Measurements from ENCODE around the gene RRP7A.
"Not testable (repeated sequence)": the region's sequence is repeated elsewhere in the genome, so short reads cannot be mapped to it uniquely, and the experiment has no call there.

RRP7A gene

DNA sequence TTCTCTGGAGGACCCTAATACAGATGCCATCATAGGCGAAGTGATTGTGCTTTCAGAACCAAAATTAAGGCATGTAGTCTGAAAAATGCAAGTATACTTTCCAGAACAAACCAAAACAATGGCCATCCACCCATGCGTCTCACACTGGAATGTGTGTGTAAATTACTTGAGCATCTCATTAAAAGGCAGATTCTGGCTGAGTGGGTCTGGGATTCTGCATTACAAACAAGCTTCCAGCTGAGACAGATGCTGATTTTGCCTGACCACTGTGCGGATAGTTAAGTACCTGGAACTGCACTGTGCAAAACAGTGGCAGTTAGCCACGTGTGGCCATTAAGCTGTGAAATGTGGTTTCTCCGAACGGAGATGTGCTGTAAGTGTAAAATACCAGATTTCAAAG is 26.2 kb downstream of the RRP7A start:
- DNase-seq, result no peak

DNA sequence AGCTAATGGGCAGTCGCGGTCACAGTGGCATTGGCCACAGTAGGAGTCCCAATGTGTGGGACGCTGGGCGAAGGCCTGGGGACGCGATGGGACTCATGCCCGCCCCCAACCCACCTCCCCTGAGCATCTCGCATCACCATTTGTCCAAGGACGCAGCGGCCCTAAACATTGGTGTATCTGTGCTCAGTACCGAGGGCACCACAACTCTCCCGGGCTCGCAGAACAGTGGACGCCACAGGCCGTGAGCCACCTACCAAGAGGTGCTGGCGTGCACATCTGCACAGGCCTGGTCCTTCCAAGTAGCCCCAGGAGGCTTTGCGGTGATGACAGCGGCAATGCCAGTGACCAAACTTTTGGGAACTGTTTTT is 27.3 kb downstream of the RRP7A start:
- DNase-seq, result no peak

DNA sequence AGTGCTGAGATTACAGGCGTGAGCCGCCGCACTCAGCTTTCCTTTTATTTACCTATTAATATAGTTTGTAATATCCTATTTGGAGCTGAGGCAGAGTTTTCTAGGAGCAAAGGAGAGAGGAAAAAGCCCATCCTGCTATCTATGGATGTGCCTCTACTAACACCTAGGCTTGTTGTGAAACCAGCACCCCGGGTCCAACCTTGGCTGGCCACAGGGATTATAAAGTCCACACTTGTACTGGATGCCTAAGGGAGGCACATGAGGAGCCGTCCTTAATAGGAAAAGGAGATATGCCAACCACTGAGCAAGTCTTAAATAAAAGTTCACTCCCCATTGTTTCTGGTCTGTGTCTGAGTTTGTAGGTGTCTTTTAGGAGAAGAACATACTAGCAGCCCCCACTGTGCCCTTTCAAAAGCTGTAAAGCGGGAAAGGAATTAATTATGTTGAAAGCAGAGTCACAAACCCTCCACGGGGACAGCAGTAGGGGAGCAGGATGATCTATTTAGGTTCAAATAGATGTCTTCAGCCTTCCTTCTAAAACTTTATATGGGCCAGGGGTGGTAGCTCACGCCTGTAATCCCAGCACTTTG is 29.3 kb downstream of the RRP7A start:
- no peak for DNase-seq

DNA sequence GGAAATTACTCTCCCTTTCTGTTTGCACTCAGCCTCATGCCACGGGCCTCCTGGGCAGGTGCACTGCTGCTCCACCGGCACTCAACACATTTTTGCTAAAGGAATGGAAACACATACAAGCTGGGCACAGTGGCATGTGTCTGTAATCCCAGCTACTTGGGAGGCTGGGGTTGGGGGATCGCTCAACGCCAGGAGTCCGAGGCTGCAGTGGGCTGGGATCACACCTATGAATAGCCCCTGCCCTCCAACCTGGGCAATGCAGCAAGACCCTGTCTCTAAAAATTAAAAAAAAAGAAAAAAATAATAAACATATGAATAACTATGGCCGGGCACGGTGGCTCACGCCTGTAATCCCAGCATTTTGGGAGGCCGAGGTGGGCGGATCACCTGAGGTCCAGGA is 30.6 kb downstream of the RRP7A start:
- DNase-seq, result no peak

DNA sequence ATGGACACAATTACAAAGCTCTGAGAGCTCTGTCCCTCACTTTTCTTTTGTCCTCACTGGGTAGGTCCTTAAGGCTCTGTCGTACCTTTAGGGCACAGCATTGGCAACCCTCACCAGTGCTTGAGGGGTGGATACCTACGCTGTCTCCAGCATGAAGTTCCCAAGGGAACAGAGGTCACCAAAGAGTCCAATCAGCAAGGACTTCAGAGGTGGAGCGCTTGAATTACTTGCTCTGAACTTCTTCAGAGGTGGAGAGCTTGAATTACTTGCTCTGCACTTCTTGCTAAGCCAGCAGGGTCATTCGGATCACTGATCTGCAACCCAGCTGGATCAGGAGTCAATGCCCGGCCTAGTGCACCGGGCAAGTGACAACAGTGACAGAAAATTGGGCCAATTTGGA is 35.1 kb downstream of the RRP7A start:
- DNase-seq, result no peak

DNA sequence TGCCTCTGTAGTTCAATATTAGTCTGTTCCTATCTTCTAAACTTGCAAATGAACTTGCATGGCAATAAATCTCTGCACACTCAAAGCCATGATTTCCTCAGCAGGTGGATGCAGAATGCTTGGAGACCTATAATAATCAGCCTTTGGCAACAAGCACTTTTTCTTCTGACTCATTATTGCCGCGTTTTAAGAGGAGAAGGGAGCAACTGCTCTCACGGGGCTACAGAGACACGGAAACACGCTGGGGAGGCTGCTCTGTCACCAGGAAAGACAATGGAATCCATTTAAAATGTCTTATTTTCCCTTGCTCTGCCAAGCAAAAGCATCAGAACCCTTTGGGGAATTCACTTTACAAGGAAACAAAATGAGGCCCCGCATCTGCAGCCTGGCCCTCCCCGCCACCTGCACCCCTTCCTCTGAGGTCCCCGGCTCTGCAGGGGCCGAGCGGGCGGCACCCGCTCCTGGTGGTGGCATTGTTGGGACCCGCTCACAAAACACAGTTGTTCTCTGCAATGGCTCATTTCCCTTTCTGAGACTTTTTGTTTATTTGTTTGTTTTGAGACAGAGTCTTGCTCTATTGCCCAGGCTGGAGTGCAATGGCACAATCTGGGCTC is 35.9 kb downstream of the RRP7A start:
- DNase-seq, result not testable (repeated sequence)

DNA sequence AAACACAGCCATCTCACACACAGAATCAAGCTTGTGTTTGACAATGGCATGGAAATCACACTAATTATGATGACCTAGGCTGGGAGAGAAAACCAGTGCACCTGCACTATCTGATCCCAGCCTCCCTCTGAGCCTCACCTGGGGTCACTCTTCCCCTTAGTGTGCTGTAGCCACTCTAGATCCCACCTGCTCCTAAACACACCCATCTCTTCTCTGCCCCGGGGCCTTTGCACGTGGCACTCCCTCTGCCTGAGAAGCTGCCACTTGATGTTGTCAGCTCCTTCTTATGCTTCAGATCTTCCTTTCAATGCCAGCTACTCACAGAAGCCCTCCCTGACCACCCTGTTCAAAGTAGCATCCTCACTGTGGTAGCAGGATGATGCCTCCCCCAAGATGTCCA is 44.5 kb downstream of the RRP7A start:
- no peak for DNase-seq

DNA sequence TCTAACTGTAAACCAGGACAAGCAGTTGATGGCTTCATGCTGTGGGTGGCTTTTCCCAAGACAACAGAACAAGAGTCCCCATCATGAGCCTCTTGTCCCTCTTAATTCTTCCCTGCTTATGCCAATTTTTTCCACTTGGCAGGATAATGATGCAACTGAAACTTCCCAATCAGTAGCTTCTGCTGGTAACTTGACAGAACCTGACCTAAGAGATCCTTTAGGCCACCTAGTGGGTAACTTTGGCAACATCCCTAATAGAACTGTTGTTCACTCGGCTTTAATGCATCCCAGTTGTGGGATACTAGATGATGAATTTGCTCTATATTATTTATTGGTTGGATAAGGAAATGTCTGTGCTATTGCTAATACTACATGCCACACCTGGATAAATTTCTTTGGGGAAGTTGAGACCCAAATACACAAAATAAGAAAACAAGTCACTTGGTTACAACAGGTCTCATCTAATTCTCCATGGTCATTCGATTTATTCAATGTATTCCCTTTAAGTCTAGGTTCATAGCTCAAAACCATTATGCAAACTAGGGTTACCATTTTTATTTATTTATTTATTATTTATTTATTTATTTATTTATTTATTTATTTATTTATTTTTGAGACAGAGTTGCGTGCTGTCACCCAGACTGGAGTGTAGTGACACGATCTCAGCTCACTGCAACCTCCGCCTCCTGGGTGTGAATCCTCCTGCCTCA is 46.0 kb downstream of the RRP7A start:
- peak; percentile 31 for DNase-seq

DNA sequence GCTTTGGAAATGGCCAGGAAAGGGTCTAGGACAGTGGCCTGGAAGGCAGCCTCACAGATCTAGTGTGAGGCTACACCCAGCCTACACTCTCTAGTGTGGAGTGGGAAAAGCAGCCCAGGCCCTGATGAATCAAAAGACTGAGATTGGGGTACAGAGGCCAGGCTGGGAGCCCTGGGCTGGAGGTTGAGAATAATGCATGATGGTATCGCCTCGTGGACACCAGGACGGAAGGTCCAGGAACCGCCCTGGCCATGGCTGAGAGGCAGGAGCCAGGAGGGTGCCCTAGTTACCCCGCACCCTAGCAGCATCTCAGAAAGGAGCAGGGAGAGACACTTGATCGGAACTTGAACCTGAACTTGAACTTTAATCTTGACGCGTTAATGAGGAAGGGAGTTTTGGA is 46.9 kb downstream of the RRP7A start:
- DNase-seq, result no peak

DNA sequence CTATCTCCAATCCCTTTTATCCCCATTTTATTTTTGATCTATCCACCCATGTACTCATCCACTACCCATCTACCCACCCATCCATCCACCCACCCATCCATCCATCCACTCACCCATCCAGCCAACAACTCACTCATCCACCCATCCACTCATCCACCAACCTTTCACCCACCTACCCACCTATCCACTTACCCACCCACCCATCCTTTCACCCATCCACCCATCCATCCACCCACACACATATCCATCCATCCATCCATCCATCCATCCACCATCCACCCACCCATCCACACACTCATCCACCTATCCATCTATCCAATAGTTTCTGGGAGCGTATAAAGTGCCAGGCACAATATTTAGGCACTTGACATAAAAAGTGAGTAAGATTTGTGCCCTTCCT is 48.2 kb downstream of the RRP7A start:
- no peak for DNase-seq

DNA sequence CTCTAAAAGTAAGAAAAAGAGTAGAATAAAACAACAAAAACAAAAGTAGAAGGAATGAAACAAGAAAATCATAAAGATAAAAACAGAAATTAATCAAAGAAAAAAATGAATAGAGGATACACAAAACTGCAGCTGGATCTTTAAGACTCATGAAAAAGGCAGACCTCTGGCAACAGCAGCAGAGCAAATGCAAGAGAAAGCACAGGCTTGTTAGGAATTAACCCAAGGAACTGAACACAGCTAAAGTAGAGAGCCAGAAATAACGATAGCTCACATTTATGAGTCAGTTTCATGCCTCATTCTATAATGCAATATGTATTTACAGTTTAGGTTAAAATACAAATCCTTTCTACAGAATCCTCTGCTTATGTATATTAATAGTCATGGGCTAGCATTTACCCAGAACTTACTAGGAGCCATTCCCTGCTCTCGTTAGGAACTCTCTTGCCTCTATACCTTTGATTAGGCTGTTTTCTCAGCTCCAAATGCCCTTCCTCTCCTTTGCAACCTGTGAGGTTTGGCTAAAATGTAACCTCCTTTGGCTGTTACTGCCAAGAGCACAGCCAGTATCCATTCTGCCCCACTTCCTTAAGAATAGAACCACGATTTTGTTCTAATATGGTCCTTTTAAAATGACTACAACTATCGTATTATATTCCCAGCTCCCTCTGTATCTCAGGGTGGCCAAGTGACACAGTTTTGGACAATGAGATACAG is 49.1 kb downstream of the RRP7A start:
- DNase-seq, result no peak

DNA sequence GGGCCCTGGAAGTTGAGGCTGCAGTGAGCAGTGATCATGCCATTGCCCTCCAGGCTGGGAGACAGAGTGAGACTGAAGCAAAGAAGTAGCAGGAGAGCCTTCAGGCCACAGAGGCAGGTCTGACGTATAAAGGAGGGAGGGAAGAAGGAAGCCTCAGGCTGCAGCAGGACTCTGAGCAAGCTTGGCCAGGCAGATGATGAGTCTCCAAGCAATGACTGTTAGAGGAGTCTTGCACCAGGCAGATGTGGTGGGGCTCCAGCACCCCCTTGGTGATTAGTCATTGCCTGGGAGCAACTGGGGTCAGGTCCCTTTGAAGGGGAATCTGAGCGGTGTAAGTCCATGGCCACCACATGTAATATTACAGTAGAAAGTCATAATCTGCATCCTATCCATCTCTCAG is 50.8 kb downstream of the RRP7A start:
- DNase-seq, result no peak

DNA sequence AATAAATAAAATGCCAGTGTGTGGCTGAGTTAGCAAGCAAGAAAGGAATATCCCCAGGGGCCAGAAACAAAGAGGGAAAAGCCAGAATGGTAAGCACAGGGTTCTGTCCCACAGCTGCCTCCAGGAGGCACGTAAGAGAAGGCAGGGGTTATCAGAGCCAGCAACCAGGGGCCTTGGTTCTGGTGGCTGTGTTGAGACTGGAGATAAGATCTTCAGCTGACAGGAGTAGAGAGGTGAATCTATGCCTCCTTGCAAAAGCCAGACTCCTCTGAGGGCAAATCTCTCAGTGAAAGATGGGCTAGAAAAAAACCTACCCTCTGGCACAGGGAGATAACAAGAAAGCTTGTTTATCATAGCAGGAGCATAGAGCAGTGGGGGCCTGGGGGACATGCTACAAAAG is 57.6 kb downstream of the RRP7A start:
- DNase-seq, result no peak

DNA sequence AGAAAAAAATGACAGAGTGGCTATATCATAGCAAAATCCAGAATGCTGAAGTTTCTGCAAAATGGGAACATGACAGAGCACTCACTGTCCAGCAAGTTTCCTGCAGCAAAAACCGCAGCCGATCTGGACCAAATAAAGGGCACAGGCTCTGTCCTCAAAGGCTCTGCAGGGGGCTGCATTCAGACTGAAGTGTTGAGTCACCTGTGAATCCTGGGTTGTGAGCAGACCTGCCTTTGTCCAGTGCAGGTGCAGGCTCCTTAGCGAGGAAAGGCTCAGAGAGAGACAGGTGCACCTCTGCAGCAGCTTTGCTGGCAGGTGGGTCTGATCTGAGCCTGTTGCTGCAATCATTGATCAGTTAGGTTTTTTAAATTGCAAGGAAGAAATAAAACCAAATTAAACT is 58.1 kb downstream of the RRP7A start:
- no peak for DNase-seq

Measured in NCI-H2029 treated with DMSO at 0.1 percent for 48 hours (cell line).